AG10803 (cell line): Measurements from ENCODE around the gene AOC2.

Source experiments
- DNase-seq: peaks from one replicate; pipeline ENCODE4 v3.0.0; 2010; ENCODE audit warnings: low read depth
- H3K4me3 ChIP-seq: 2 replicates; pipeline ENCODE4 v1.5.1; 2011; ENCODE audit warnings: mild to moderate bottlenecking, low read length, control low read depth
- TF ChIP-seq, protein P1 (sequence below): conservative IDR thresholded peaks from 2 replicates; pipeline ENCODE4 v1.5.1; 2011; ENCODE audit warnings: mild to moderate bottlenecking, low read length, control low read depth, inconsistent platforms

Gene AOC2, protein sequence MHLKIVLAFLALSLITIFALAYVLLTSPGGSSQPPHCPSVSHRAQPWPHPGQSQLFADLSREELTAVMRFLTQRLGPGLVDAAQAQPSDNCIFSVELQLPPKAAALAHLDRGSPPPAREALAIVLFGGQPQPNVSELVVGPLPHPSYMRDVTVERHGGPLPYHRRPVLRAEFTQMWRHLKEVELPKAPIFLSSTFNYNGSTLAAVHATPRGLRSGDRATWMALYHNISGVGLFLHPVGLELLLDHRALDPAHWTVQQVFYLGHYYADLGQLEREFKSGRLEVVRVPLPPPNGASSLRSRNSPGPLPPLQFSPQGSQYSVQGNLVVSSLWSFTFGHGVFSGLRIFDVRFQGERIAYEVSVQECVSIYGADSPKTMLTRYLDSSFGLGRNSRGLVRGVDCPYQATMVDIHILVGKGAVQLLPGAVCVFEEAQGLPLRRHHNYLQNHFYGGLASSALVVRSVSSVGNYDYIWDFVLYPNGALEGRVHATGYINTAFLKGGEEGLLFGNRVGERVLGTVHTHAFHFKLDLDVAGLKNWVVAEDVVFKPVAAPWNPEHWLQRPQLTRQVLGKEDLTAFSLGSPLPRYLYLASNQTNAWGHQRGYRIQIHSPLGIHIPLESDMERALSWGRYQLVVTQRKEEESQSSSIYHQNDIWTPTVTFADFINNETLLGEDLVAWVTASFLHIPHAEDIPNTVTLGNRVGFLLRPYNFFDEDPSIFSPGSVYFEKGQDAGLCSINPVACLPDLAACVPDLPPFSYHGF

DNA sequence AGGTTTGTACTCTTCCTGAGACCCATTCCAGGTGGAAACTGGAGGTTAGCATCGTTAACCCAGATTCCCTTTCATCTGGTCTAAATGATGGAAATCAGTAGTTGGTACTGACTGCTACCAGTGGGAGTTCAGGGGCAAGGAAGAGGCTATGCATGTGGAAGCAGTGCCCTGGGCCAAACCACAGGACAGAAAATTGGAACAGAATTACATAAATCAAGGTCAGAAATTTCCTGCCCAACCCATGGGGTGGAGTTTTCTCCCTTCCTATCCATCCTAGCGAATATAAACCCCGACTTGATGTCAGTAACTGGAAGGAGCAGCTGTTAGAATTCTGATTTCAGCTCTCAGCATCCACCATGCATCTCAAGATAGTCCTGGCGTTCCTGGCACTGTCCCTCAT, at the start of gene AOC2:
TSS of gene AOC2 (plus strand) at position 310 of the 400 bp plus-strand sequence. CDS start at position 357, 47 bp downstream.
- peak; percentile 44 for DNase-seq
- H3K4me3 ChIP-seq = no peak within 1 kb of the TSS
- TF ChIP-seq, protein P1, sequence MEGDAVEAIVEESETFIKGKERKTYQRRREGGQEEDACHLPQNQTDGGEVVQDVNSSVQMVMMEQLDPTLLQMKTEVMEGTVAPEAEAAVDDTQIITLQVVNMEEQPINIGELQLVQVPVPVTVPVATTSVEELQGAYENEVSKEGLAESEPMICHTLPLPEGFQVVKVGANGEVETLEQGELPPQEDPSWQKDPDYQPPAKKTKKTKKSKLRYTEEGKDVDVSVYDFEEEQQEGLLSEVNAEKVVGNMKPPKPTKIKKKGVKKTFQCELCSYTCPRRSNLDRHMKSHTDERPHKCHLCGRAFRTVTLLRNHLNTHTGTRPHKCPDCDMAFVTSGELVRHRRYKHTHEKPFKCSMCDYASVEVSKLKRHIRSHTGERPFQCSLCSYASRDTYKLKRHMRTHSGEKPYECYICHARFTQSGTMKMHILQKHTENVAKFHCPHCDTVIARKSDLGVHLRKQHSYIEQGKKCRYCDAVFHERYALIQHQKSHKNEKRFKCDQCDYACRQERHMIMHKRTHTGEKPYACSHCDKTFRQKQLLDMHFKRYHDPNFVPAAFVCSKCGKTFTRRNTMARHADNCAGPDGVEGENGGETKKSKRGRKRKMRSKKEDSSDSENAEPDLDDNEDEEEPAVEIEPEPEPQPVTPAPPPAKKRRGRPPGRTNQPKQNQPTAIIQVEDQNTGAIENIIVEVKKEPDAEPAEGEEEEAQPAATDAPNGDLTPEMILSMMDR = no peak

DNA sequence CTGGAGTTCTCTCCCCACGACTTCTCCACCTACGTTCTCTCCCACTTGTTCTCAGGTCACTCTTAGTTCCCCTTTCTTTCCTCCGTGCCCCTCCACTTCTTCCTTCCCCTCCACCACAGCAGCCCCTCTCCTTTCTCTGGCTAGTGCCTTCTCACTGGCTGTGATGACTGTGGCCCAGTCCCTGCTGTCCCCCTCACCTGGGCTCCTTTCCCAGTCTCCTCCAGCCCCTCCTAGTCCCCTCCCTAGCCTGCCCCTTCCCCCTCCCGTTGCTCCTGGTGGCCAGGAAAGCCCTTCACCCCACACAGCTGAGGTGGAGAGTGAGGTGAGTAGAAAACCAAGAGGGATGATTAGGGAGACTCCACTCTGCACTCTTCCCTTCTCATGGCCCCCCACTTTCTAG, 49.3 kb upstream of the AOC2 start:
- TF ChIP-seq, protein P1 = no peak
- DNase-seq = no peak
- no peak overlapping the region for H3K4me3 ChIP-seq

DNA sequence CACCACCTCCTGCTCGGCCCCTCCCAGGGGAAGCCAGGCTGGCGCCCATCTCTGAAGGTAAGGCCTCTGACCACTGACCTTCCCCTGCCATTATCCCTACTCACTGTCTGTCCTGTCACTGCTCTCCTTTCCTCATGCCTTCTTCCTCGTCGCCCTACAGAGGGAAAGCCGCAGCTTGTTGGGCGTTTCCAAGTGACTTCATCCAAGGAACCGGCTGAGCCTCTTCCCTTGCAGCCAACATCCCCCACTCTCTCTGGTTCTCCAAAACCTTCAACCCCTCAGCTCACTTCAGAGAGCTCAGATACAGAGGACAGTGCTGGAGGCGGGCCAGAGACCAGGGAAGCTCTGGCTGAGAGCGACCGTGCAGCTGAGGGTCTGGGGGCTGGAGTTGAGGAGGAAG, 48.9 kb upstream of the AOC2 start:
- no peak overlapping the region for H3K4me3 ChIP-seq
- no peak for DNase-seq
- TF ChIP-seq, protein P1 = no peak

DNA sequence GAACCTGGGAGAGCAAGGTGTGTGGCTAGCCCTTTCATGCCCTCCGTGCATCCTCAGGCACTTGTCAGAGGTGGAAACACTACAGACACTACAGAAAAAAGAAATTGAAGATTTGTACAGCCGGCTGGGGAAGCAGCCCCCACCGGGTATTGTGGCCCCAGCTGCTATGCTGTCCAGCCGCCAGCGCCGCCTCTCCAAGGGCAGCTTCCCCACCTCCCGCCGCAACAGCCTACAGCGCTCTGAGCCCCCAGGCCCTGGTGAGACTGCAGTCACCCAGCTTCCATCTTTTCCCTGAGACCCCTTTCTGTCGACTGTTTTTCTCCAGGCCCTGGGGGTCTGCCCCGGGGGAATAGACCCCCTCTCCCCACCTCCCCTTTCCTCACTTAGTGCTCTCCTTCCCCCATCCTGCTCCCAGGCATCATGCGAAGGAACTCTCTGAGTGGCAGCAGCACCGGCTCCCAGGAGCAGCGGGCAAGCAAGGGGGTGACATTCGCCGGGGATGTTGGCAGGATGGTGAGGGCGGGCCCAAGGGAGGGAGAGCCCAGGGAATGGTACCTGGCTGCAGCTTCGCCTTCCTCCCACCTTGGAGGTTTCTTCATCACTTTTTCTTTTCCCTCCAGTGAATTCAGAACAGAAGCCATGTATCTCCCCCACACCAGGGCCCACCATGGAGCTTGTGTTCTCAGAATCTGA, 48.2 kb upstream of the AOC2 start:
- TF ChIP-seq, protein P1 = no peak

DNA sequence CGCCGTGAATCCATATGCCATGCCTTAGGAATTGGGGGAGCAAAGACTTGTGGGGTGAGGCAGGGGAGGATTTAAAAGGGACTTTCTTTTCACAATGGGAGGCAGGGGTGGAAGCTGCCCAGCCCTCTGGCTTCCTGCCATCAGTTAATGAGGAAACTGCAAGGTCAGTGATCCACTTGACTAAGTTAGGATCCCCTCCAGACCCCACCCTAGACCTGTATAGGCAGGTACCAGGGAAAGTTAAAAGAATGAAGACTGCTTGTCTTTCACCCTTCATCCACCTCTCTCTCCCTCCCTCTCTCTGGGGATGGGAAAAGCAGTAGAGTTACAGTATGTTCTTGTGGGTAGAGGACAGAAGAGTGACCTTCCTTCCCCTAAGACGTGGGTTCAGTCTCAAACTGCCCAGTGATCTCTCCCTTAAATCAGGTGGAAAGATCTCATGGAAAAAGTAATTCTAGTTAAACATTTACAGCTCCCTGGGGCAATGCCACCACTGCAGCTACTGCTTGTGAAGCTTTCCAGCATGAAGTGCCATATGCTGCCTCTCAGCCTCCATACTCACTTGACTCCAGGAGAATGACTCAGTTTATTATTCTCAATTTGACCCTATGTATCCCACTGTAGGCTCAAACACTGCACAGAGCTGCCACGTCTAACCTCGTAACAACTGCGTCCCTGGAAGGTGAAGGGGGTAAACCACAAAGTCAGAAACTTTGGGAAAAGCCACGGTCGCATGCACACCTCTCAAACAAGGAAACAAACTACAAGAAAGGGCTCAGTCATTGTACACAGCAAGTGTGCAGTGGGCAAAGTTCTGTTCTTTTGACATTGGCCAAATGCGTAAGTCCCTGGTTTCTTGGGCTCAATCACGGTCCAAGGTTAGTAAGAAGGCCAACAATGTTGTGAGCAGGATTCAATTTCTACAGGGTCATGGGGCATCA, 47.0 kb upstream of the AOC2 start:
- no peak for DNase-seq
- TF ChIP-seq, protein P1 = no peak
- H3K4me3 ChIP-seq = peak overlapping the region; percentile 94

More for the DNA sequence above, 48.2 kb upstream of the AOC2 start:
- no peak overlapping the region for H3K4me3 ChIP-seq
- no peak for DNase-seq

DNA sequence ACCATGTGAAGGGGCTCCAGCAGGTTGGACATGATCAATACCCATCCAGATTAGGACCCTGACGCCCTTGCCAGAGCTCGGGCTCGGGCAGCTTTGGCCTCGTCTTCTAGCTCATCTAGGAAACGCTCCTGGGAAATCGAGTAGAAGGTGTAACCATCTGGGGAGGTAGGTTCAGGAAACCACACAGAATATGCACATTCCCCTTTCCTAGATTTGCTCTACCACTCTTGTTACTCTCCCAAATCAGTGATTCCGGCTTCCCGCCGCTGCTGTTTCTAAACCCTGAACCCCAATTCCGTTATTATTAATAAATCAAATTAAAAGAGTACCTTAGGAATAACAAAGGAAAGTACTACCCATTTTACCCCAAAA, 46.4 kb upstream of the AOC2 start:
- TF ChIP-seq, protein P1 = no peak
- peak overlapping the region; percentile 94 for H3K4me3 ChIP-seq
- DNase-seq = no peak
